ENCODE measurements around the gene FANCI.

GRCh38 chr15:89326316-89326715 lies 82.5 kb downstream of the FANCI start:
- TF ChIP-seq CTCF (IDR thresholded peaks at IDR 0.05 in 2 of 3, conservative IDR thresholded peaks at IDR 0.05 in 1 of 3; ENCODE audit: borderline replicate concordance in 1 of 3, insufficient read depth in 1 of 3, low read depth in 2 of 3, low read length in 2 of 3) (peak in 2 of 3 experiments; percentile 2 to 28; a peak in 2 of 6 replicates), RAD21 (IDR thresholded peaks at IDR 0.05; ENCODE audit: low read depth) (no peak), ZFX (IDR thresholded peaks at IDR 0.05) (no peak), EZH2 (IDR thresholded peaks at IDR 0.05) (no peak), SRF (IDR thresholded peaks at IDR 0.05; ENCODE audit: low read depth) (no peak)
